Activated CD4-positive, alpha-beta T cell treated with anti-CD3 and anti-CD28 coated beads, Interleukin-10, Interleukin-2, amounts not matched to agents 100 ng/mL and 50 ng/mL, durations not matched to agents 16 hours and 8 hours (primary cell): ENCODE measurements around the gene AGMO.

Source experiments
- DNase-seq: peaks from one replicate; pipeline ENCODE4 v3.0.0-alpha.2; 2020

AGMO gene

GRCh38 chr7:15561835-15562234 is at the start of gene AGMO:
Gene AGMO (minus strand): TSS chr7:15562015.
- no peak for DNase-seq

DNA sequence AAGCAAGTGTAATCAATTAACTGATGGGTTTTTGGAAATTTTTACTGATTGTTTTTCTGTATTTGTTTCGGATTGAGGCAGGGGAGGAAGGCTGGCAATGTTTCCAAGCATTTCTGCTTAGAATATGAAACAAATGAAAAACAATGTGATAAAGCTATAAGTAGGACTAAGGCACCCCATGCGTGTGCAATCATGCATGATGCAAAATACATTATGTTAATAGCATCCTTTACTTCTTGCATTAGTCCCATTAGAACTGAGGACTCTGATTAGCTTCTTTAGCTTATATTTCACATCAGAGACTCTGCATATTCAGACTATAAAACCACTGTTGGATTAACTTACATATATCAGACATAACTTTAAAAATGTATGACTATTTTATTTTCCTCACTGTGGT is 48.7 kb upstream of the AGMO start:
- DNase-seq, result no peak

DNA sequence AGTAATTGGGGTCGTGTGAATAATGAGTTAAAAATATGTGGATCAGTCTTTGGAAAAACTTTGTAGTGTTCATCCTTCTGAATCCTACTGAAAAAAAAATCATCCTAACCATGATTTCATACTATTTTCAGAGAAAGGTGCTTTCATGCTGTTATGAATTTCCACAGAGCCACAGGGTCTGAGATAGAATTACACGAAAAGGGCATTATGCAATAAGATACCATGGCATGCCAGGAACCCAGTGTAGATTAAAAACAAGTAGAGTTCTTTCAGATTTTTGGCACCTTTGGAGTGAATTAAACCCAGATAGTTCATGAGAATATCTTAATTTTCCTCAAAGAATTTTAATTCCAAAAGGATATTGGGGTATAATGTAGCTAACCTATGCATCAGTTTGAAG is 47.5 kb upstream of the AGMO start:
- DNase-seq, result no peak

- no peak for DNase-seq
Measured at GRCh38 chr7:15607529-15608210, 45.9 kb upstream of the AGMO start.

DNA sequence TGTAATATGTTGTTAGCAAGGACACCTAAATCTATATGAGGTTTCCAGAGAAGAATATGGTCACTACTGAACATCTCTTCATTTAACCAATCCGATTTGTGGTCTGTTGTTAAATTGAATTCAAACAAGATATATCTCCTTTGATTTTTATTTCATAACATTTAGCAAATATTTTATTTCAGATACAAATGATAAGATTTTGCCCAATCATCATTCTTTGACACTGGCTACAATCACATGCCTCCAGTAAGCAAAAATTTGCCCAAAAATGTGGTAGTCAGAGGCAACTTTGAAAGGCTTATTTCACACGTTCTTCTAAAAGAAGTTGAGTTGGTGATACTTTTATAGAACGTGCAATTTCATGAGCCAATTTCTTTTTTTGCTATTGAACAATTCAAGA is 44.7 kb upstream of the AGMO start:
- DNase-seq, result no peak

- no peak for DNase-seq
Measured at GRCh38 chr7:15604166-15604565, 42.4 kb upstream of the AGMO start.

GRCh38 chr7:15603124-15603523 is 41.3 kb upstream of the AGMO start:
- DNase-seq, result no peak

GRCh38 chr7:15602236-15602635 is 40.4 kb upstream of the AGMO start:
- DNase-seq, result no peak

GRCh38 chr7:15601175-15601574 is 39.4 kb upstream of the AGMO start:
- no peak for DNase-seq

GRCh38 chr7:15600298-15600697 is 38.5 kb upstream of the AGMO start:
- no peak for DNase-seq

- DNase-seq, result no peak
Measured at GRCh38 chr7:15594461-15594860, 32.6 kb upstream of the AGMO start.

- DNase-seq, result no peak
Measured at GRCh38 chr7:15593382-15593781, 31.6 kb upstream of the AGMO start.

DNA sequence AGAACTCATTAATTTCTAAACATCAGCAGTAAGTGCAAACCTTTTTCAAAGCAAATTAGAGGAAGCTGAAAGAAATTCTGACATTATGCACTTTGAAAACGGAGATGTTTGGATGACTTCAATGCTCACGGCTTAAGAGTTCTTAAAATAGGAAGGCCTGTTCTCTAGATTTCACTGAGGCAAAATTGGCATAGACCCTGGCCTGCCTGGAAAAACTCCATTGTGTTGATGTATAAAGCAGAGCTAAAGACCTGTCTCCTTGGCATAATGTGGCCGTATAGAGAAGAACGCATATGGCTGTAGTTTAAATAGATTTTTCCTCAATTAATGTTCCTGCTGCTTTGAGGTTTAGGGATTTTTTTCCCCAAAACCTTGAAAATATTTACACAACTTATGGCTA is 24.5 kb upstream of the AGMO start:
- DNase-seq, result no peak

GRCh38 chr7:15584575-15584974 is 22.8 kb upstream of the AGMO start:
- DNase-seq, result no peak

- DNase-seq, result no peak
Measured at GRCh38 chr7:15582773-15583172, 21.0 kb upstream of the AGMO start.

GRCh38 chr7:15581352-15581951 is 19.6 kb upstream of the AGMO start:
- no peak for DNase-seq

DNA sequence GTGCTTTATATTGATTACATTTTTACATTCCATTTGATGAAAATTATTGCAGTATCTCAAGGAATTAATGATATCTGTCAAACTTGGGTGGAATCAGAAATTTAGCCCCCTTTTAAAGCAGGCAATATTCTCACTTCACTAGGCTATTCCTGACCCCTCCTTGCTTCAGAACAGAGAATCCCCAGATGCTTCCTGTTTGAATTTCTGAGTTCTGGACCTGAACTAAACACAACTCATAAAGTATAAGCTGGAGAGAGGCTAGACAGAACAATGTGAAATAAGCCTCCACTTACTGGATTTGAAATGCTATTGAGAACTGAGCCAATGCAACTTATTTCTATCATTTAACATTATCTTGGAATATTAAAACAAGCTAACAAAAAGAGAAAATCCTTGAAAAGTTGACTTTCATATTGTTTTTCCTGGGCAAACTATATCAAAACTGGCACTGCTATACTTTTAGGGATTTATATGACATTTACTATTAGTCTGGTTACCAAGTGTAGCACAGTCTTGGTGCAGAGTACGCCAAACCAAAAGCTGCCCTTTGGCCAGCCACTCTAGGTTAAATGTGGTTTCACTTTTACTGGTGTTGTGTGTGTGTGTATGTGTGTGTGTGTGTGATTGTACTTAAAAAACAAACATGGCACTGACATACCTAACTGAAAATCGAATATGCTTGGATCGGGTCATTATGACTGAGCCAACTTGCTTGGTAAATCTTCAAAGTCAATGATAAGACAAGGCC is 19.0 kb upstream of the AGMO start:
- DNase-seq, result no peak

- DNase-seq, result no peak
Measured at GRCh38 chr7:15577600-15577999, 15.8 kb upstream of the AGMO start.

DNA sequence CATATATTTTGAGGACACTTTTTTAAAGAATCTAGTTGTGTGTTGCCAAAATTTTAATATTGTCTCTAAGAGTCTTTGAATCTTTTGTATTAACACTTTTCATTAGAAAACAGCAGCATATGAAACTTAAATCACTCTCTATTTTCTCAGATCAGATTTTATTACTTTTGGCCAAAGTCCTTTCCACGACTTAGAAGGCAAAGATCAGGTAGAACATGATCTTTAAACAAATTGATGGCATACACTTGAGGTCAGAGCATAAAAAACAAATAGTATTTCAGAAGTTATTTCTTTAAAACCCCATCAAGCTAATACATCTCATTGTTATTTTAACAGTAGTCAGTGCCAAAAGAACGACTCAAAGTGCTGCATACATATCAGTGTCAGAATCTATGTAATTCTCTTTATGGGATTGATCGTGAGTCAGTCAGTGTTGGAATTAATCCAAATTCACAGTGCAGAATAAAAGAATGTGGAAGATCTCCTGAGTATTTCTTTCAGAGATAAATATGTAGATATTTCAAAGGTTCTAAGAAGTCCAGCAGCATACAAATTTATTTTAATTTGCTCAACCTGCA is 9.6 kb upstream of the AGMO start:
- DNase-seq, result no peak

GRCh38 chr7:15567652-15568051 is 5.8 kb upstream of the AGMO start:
- no peak for DNase-seq

- DNase-seq, result no peak
Measured at GRCh38 chr7:15567036-15567435, 5.2 kb upstream of the AGMO start.

DNA sequence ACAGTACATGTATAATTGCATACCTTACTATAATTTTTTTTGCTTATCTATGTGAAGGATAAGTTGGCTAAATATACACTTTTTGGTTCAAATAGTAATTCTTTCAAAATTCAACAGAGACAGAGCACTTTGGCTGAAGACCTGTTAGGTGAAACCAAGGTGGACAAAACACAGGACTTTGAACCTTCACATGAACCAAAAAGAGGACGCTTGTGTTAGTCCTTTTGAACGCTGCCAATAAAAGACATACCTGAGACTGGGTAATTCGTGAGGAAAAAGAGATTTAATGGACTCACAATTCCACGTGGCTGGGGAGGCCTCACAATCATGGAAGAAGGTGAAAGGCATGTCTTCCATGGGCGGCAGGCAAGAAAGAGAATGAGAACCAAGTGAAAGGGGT is 4.7 kb upstream of the AGMO start:
- DNase-seq, result no peak

DNA sequence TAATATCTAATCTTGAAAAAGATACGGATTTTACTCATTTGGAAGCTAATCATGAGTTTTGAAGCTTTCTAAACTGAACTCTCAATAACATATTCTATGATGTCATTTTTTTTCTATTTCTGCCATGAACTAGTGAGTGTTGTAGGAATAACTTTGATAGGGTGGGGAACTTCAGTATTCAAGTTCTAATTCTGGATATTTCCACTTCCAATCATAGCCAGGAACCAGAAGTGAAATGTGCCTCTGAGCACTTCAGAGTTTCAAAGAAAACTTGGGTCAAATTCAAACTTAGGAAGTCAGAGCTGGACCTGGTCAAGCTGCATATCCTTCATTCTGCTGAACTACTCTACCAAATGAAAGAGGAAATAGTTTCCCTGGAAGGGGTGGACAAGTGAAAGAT is 847 bp downstream of the AGMO start:
- DNase-seq, result no peak

GRCh38 chr7:15559416-15559928 is 2.3 kb downstream of the AGMO start:
- DNase-seq, result no peak
